Measurements from ENCODE around the gene EBLN2. TPM values are rescaled to one million over a fixed set of nuclear protein-coding genes. Genes with fewer than 3 reads are reported as not detected.
A peak's percentile ranks its signal among the peaks of the same experiment; 100 is the strongest.

EBLN2 gene
- polyA plus RNA-seq, 3 donors, result 0.27 to 4.6 (median 0.40) TPM

- 100% methylated on average over 5 of the region's 14 CpGs for WGBS (ENCODE audit: insufficient coverage)
- H3K27ac Mint-ChIP-seq, result peak overlapping the region in 1 of 7 donors; percentile 57
These were observed 8.5 kb downstream of the EBLN2 start for GRCh38 chr3:73069775-73070444.

More at GRCh38 chr3:73069775-73070444, 8.5 kb downstream of the EBLN2 start:
- no peak overlapping the region for H3K4me3 Mint-ChIP-seq
- intact Hi-C loops (cut with micrococcal nuclease), result no loop called here
- H3K27me3 Mint-ChIP-seq (ENCODE audit: low read depth in 3 of 3), result no peaks in the 10 kb centered on the region
- no peak for TF ChIP-seq CTCF (IDR thresholded peaks at IDR 0.05)
- no peaks in the 10 kb centered on the region for H3K9me3 ChIP-seq (replicated peaks in 1 of 2; ENCODE audit: control insufficient read depth in 1 of 2, insufficient read depth in 1 of 2, low read length in 2 of 2)
- H3K4me1 ChIP-seq (ENCODE audit: control insufficient read depth in 1 of 2, insufficient read depth in 2 of 2, low read length in 2 of 2), result no peaks in the 10 kb centered on the region
- no peaks in the 10 kb centered on the region for H3K27me3 ChIP-seq (ENCODE audit: control insufficient read depth in 2 of 2, insufficient read depth in 2 of 2, low read length in 2 of 2)
- peaks cover 31 to 33% of the 10 kb centered on the region in 2 donors for H3K36me3 ChIP-seq (replicated peaks in 1 of 2; ENCODE audit: control insufficient read depth in 1 of 2, insufficient read depth in 2 of 2, low read length in 2 of 2)
- H4K20me1 ChIP-seq (ENCODE audit: insufficient read depth, low read length), result no peaks in the 10 kb centered on the region
- H3K4me3 ChIP-seq (replicated peaks in 1 of 3; ENCODE audit: low read depth in 2 of 3, low read length in 3 of 3), result no peak overlapping the region
- no peak for DNase-seq
- H3K27ac ChIP-seq (ENCODE audit: low read depth in 1 of 2, low read length in 2 of 2), result no peak overlapping the region
- peaks cover 21 to 30% of the 10 kb centered on the region in 2 donors for H3K36me3 Mint-ChIP-seq
- no peaks in the 10 kb centered on the region for H3K79me2 ChIP-seq (ENCODE audit: insufficient read depth, low read length)
- H3K4me1 Mint-ChIP-seq, result peaks cover 3% of the 10 kb centered on the region
- no peak overlapping the region for H3K9ac ChIP-seq (ENCODE audit: insufficient read depth, low read length, poor library complexity, severe bottlenecking)
- no peak overlapping the region for H2AFZ ChIP-seq (ENCODE audit: insufficient read depth, low read depth, low read length, poor library complexity, severe bottlenecking)
- no peaks in the 10 kb centered on the region for H3K9me3 Mint-ChIP-seq
- no peak overlapping the region for H3K4me2 ChIP-seq (replicated peaks; ENCODE audit: extremely low read depth, low read length, poor library complexity, severe bottlenecking)

All from CD14-positive monocyte (primary cell).